ENCODE data around the gene CD38.
"Not testable (repeated sequence)": the region's sequence is repeated elsewhere in the genome, so short reads cannot be mapped to it uniquely, and the experiment has no call there.

Gene CD38

DNA sequence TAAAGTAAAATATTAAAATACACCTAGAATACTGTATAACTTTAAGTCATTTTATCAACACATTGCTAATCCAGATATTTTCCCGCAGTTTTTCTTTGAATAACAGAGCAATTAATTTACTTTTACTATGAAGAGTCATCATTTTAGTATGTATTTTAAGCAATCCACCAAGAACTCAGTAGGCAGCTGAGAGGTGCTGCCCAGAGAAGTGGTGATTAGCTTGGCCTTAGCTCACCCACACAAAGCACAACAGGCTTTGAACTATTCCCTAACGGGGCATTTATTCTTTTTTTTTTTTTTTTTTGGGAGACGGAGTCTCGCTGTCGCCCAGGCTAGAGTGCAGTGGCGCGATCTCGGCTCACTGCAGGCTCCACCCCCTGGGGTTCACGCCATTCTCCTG, 74.4 kb downstream of the CD38 start:
- H3K4me1 ChIP-seq (ENCODE audit: control insufficient read depth, low read length): no peaks in the 10 kb centered on the region
- no peak overlapping the region for H3K4me2 ChIP-seq (ENCODE audit: low read length)
- no peaks in the 10 kb centered on the region for H3K27me3 ChIP-seq (ENCODE audit: control insufficient read depth, low read length)
- H3F3A ChIP-seq (ENCODE audit: control insufficient read depth, insufficient read depth): peaks cover 15% of the 10 kb centered on the region
- H3K9me2 ChIP-seq (replicated peaks; ENCODE audit: control insufficient read depth, low read length): no peaks in the 10 kb centered on the region
- H3K27ac ChIP-seq (ENCODE audit: low read depth, low read length): no peak overlapping the region
- H3K36me3 ChIP-seq (ENCODE audit: control insufficient read depth, low read length): peaks cover 46% of the 10 kb centered on the region
- H4K20me1 ChIP-seq (ENCODE audit: control insufficient read depth, insufficient read depth, low read depth, low read length): no peaks in the 10 kb centered on the region
- H3K79me2 ChIP-seq (ENCODE audit: control insufficient read depth, low read length): no peaks in the 10 kb centered on the region
- no peak overlapping the region for H3K4me3 ChIP-seq (ENCODE audit: low read length)
- H3K9me3 ChIP-seq (ENCODE audit: control insufficient read depth, insufficient read depth, low read length): no peaks in the 10 kb centered on the region
- no peak for TF ChIP-seq EZH2phosphoT487 (IDR thresholded peaks at IDR 0.05; ENCODE audit: borderline replicate concordance, low read length)
- TF ChIP-seq, protein P1, sequence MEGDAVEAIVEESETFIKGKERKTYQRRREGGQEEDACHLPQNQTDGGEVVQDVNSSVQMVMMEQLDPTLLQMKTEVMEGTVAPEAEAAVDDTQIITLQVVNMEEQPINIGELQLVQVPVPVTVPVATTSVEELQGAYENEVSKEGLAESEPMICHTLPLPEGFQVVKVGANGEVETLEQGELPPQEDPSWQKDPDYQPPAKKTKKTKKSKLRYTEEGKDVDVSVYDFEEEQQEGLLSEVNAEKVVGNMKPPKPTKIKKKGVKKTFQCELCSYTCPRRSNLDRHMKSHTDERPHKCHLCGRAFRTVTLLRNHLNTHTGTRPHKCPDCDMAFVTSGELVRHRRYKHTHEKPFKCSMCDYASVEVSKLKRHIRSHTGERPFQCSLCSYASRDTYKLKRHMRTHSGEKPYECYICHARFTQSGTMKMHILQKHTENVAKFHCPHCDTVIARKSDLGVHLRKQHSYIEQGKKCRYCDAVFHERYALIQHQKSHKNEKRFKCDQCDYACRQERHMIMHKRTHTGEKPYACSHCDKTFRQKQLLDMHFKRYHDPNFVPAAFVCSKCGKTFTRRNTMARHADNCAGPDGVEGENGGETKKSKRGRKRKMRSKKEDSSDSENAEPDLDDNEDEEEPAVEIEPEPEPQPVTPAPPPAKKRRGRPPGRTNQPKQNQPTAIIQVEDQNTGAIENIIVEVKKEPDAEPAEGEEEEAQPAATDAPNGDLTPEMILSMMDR (IDR thresholded peaks at IDR 0.05; ENCODE audit: low read depth, low read length, poor library complexity, severe bottlenecking): no peak

DNA sequence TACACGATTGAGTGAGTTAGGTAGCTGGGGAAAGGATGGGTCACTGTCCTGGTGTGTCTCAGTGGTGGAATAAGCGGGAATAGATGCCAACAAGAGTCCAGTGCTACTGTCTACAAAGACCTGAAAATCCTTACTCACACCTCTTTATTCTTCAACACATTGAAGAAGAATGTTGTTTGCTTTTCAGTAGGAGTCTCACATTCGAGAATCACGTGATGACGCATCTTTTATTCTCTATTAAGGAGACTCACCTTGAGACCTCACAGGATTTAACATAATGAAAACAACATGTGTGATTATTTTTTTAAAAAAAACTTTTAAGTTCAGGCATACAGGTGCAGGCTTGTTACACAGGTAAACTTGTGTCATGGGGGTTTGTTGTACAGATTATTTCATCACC, 75.2 kb downstream of the CD38 start:
- Histone ChIP-seq H3K4me2 (ENCODE audit: low read length) (no peak overlapping the region), H3K4me1 (ENCODE audit: control insufficient read depth, low read length) (no peaks in the 10 kb centered on the region), H3K79me2 (ENCODE audit: control insufficient read depth, low read length) (no peaks in the 10 kb centered on the region), H3K9me3 (ENCODE audit: control insufficient read depth, insufficient read depth, low read length) (no peaks in the 10 kb centered on the region), H3K27me3 (ENCODE audit: control insufficient read depth, low read length) (no peaks in the 10 kb centered on the region), H3K4me3 (ENCODE audit: low read length) (no peak overlapping the region), H3K27ac (ENCODE audit: low read depth, low read length) (no peak overlapping the region), H3F3A (ENCODE audit: control insufficient read depth, insufficient read depth) (peaks cover 15% of the 10 kb centered on the region), H3K9me2 (replicated peaks; ENCODE audit: control insufficient read depth, low read length) (no peaks in the 10 kb centered on the region), H3K36me3 (ENCODE audit: control insufficient read depth, low read length) (peaks cover 38% of the 10 kb centered on the region), H4K20me1 (ENCODE audit: control insufficient read depth, insufficient read depth, low read depth, low read length) (no peaks in the 10 kb centered on the region)
- TF ChIP-seq, protein P1 (IDR thresholded peaks at IDR 0.05; ENCODE audit: low read depth, low read length, poor library complexity, severe bottlenecking): no peak
- TF ChIP-seq EZH2phosphoT487 (IDR thresholded peaks at IDR 0.05; ENCODE audit: borderline replicate concordance, low read length): no peak

DNA sequence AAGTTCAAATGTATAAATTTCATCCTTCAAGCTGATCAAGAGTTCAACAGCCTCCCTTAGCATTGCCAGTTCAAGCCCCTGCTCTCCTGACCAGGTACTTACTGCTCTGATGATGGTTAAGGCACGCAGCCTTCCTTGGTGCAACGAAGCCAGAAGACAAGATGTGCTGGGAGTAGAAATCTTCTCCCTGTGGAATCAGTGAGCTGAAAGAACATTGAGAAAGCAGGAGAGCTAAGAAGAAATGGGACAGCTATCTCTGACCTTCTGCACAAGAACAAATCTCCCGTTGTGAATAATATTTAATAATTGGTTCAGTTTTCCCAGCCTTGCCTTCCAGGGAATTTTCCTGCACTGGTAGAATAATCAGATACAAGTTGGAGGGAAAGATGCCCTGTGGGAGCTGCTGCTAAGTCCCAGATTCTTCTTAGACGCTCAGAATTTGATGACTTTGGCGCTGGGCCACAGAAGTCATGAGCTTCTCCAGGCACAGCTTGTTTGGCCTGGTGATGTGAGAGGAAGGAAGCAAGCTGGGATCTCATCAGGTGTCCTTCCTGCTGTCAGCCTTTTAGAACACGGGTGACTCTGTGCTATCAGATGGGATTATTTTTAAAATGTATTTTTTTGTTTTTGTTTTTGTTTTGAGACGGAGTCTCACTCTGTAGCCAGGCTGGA, 77.8 kb downstream of the CD38 start:
- Histone ChIP-seq H3K4me1 (ENCODE audit: control insufficient read depth, low read length) (no peaks in the 10 kb centered on the region), H3K27ac (ENCODE audit: low read depth, low read length) (no peak overlapping the region)

DNA sequence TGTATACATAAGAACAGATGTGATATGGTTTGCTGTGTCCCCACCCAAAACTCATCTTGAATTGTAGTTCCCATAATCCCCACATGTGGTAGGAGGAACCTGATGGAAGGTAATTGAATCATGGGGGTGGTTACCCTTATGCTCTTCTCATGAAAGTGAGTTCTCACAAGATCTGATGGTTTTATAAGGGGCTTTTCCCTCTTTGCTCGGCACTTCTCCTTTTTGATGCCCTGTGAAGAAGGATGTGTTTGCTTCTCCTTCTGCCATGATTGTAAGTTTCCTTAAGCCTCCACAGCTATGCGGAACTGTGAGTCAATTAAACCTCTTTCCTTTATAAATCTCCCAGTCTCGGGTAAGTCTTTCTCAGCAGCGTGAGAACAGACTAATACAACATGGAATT, 83.1 kb downstream of the CD38 start:
- not testable (repeated sequence) for H4K20me1 ChIP-seq (ENCODE audit: control insufficient read depth, insufficient read depth, low read depth, low read length); H3K9me3 ChIP-seq (ENCODE audit: control insufficient read depth, insufficient read depth, low read length); H3K36me3 ChIP-seq (ENCODE audit: control insufficient read depth, low read length); H3K27ac ChIP-seq (ENCODE audit: low read depth, low read length); H3K79me2 ChIP-seq (ENCODE audit: control insufficient read depth, low read length); H3K27me3 ChIP-seq (ENCODE audit: control insufficient read depth, low read length); H3K4me2 ChIP-seq (ENCODE audit: low read length); H3K4me3 ChIP-seq (ENCODE audit: low read length); H3K4me1 ChIP-seq (ENCODE audit: control insufficient read depth, low read length); H3F3A ChIP-seq (ENCODE audit: control insufficient read depth, insufficient read depth); H3K9me2 ChIP-seq (replicated peaks; ENCODE audit: control insufficient read depth, low read length)

More for the DNA sequence above, 77.8 kb downstream of the CD38 start:
- H4K20me1 ChIP-seq (ENCODE audit: control insufficient read depth, insufficient read depth, low read depth, low read length): no peaks in the 10 kb centered on the region
- H3K79me2 ChIP-seq (ENCODE audit: control insufficient read depth, low read length): no peaks in the 10 kb centered on the region
- H3K36me3 ChIP-seq (ENCODE audit: control insufficient read depth, low read length): peaks cover 12% of the 10 kb centered on the region
- no peak overlapping the region for H3K4me2 ChIP-seq (ENCODE audit: low read length)
- TF ChIP-seq, protein P1 (IDR thresholded peaks at IDR 0.05; ENCODE audit: low read depth, low read length, poor library complexity, severe bottlenecking): no peak
- peaks cover 11% of the 10 kb centered on the region for H3F3A ChIP-seq (ENCODE audit: control insufficient read depth, insufficient read depth)
- H3K27me3 ChIP-seq (ENCODE audit: control insufficient read depth, low read length): no peaks in the 10 kb centered on the region
- no peak overlapping the region for H3K4me3 ChIP-seq (ENCODE audit: low read length)
- no peaks in the 10 kb centered on the region for H3K9me2 ChIP-seq (replicated peaks; ENCODE audit: control insufficient read depth, low read length)
- H3K9me3 ChIP-seq (ENCODE audit: control insufficient read depth, insufficient read depth, low read length): no peaks in the 10 kb centered on the region

All from DOHH2 (cell line).